Epithelial cell of esophagus (primary cell): ENCODE data around the gene LINC00632.
"Not testable (repeated sequence)": the region's sequence is repeated elsewhere in the genome, so short reads cannot be mapped to it uniquely, and the experiment has no call there.

Experiments used
- DNase-seq: peaks from one replicate; pipeline ENCODE4 v3.0.0; 2010; ENCODE audit warnings: low read depth
- H3K4me3 ChIP-seq: 2 replicates; pipeline ENCODE4 v1.5.1; 2011; ENCODE audit warnings: mild to moderate bottlenecking, low read length, control low read depth
- CTCF ChIP-seq: IDR thresholded peaks from 2 replicates; pipeline ENCODE4 v1.5.1; 2011; ENCODE audit warnings: low read depth, mild to moderate bottlenecking, low read length, control low read depth, inconsistent platforms; ENCODE audit not compliant: insufficient read depth; ENCODE audit errors: missing control alignments

Gene LINC00632

GRCh38 chrX:140709421-140709846 is at the start of gene LINC00632:
Gene LINC00632 (plus strand): TSS chrX:140709759.
- no peak within 1 kb of the TSS for H3K4me3 ChIP-seq
- no peak for TF ChIP-seq CTCF
- DNase-seq: no peak

GRCh38 chrX:140661643-140662042 is 47.9 kb upstream of the LINC00632 start:
- H3K4me3 ChIP-seq: no peak overlapping the region
- TF ChIP-seq CTCF: peak; percentile 18
- DNase-seq: peak; percentile 11

- H3K4me3 ChIP-seq: no peak overlapping the region
- peak; percentile 21 for TF ChIP-seq CTCF
- DNase-seq: peak; percentile 36
Observed at GRCh38 chrX:140664939-140665338, 44.6 kb upstream of the LINC00632 start.

- no peak for TF ChIP-seq CTCF
- no peak overlapping the region for H3K4me3 ChIP-seq
Observed at GRCh38 chrX:140672840-140673731, 36.5 kb upstream of the LINC00632 start.

GRCh38 chrX:140687706-140688105 is 21.9 kb upstream of the LINC00632 start:
- DNase-seq: no peak
- no peak for TF ChIP-seq CTCF
- no peak overlapping the region for H3K4me3 ChIP-seq

More at GRCh38 chrX:140672840-140673731, 36.5 kb upstream of the LINC00632 start:
- DNase-seq: no peak

- not testable (repeated sequence) for DNase-seq, H3K4me3 ChIP-seq
Observed at GRCh38 chrX:140691596-140691995, 18.0 kb upstream of the LINC00632 start.

- no peak for TF ChIP-seq CTCF
- DNase-seq: no peak
- H3K4me3 ChIP-seq: no peak overlapping the region
Observed at GRCh38 chrX:140697618-140698017, 11.9 kb upstream of the LINC00632 start.
